Astrocyte of the spinal cord (primary cell): Measurements from ENCODE around the gene SWT1.
A peak's percentile ranks its signal among the peaks of the same experiment; 100 is the strongest.

Experiments used
- DNase-seq: peaks from one replicate; pipeline ENCODE4 v3.0.0; 2011; ENCODE audit warnings: low read depth, low spot score
- H3K4me3 ChIP-seq: 2 replicates; pipeline ENCODE4 v1.5.1; 2011; ENCODE audit warnings: low read depth, mild to moderate bottlenecking, low read length, moderate library complexity
- CTCF ChIP-seq: IDR thresholded peaks from 2 replicates; pipeline ENCODE4 v1.5.1; 2012; ENCODE audit warnings: low read depth, mild to moderate bottlenecking, low read length, inconsistent platforms
- in situ Hi-C: cut with HindIII; loops from 2 replicates; pipeline ENCODE4 v1.10.0; 2017; ENCODE audit warnings: low sequenced_read_pairs

SWT1 gene

GRCh38 chr1:185132534-185132933 is 24.4 kb upstream of the SWT1 start:
- H3K4me3 ChIP-seq = no peak overlapping the region
- TF ChIP-seq CTCF = no peak
- in situ Hi-C loops = no loop called here
- DNase-seq = no peak

- in situ Hi-C loops = no loop called here
- H3K4me3 ChIP-seq = no peak overlapping the region
- no peak for TF ChIP-seq CTCF
- DNase-seq = no peak
These were observed 18.9 kb upstream of the SWT1 start for GRCh38 chr1:185137896-185138545.

DNA sequence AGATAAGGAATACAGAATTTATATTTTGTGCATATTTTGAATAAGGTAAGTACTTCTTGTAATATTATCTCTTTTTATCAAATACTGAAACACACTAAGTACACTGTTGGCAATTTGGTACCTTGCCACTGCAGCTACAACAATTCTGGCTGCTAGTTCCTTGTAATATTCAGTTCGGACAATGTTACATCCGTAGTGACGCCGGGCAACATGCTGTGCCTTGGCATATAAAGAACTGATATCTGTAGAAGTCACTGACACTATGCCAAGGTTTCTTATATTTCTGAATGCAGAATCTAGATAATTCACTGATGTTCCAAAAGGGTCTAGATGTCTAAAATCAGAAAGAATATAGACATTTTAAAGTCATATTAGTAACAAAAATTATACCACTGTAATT is 17.7 kb upstream of the SWT1 start:
- H3K4me3 ChIP-seq = no peak overlapping the region
- DNase-seq = no peak
- no peak for TF ChIP-seq CTCF
- in situ Hi-C loops = no loop called here

DNA sequence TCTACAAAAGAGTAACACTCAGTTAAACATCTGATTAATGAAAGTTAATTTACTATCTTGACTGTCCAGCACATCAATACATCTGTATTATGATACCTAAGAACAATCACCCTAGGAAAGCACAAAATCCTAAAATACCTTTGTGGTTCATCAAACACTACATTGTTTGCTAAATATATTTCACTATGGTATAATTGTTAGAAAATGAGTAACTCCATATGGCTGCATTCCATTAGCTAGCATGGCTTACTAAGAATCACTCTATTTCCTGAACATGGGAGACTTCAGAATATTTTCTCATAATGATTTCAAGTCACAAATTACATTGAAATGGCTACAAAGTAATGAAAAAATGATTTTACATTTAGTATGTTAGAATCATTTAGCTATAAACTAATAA is 12.7 kb upstream of the SWT1 start:
- H3K4me3 ChIP-seq = no peak overlapping the region
- TF ChIP-seq CTCF = no peak
- peak; percentile 27 for DNase-seq
- in situ Hi-C loops = no loop called here

GRCh38 chr1:185151215-185151614 is 5.8 kb upstream of the SWT1 start:
- in situ Hi-C loops = no loop called here
- no peak overlapping the region for H3K4me3 ChIP-seq
- DNase-seq = no peak
- TF ChIP-seq CTCF = no peak

GRCh38 chr1:185152187-185152767 is 4.7 kb upstream of the SWT1 start:
- in situ Hi-C loops = no loop called here
- no peak for DNase-seq
- TF ChIP-seq CTCF = no peak
- no peak overlapping the region for H3K4me3 ChIP-seq
